Ovary (tissue), 3 donors: ENCODE data around the gene HIPK2.

Experiments used
- EP300 ChIP-seq: sonication (generic); formaldehyde crosslinking; IDR thresholded peaks from one replicate; pipeline ENCODE4 v1.6.1; 2017; ENCODE audit warnings: antibody characterized with exemption
- POLR2A ChIP-seq: fragments of 450-650 bp; IDR thresholded peaks from one replicate; pipeline ENCODE4 v1.6.1; 2017; ENCODE audit warnings: antibody characterized with exemption, mild to moderate bottlenecking, moderate library complexity
- TF ChIP-seq, protein P1 (sequence below), 3 donors: fragments of 450-650 bp in 2 of 3; fragments of 200-600 bp in 1 of 3; IDR thresholded peaks; one replicate each; pipeline versions ENCODE4 v1.5.1 to v1.8.0; 2016 to 2022; ENCODE audit warnings: antibody characterized with exemption in 3 of 3, mild to moderate bottlenecking in 1 of 3
- donor health status: DM: no; HTN: no; CAD: no.

DNA sequence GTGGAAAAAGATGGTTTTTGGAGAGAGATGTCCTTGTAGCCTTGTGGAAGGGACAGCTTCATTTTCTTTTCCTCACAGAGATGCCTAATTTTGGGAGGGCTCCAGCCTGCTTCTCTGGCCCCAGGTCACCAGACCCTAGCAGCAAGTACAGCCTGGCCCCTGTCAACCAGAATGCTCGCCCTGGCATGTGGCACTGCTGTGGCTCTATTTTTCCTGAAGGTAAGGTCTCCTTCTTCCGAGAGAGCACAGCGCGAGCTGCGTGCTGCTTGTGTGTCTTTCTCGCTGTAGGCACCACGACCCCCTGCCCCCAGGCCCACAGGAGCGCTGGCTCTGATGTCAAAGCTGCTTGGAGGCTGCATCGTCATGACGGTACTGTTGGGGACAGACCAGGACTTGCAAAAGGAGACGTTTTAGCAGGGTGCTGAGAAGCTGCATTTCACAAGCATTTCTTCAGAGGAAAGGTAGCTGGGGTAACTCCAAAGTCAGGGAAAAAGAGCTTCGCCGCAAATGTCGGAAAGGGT lies 195.6 kb downstream of the HIPK2 start:
- TF ChIP-seq, protein P1, sequence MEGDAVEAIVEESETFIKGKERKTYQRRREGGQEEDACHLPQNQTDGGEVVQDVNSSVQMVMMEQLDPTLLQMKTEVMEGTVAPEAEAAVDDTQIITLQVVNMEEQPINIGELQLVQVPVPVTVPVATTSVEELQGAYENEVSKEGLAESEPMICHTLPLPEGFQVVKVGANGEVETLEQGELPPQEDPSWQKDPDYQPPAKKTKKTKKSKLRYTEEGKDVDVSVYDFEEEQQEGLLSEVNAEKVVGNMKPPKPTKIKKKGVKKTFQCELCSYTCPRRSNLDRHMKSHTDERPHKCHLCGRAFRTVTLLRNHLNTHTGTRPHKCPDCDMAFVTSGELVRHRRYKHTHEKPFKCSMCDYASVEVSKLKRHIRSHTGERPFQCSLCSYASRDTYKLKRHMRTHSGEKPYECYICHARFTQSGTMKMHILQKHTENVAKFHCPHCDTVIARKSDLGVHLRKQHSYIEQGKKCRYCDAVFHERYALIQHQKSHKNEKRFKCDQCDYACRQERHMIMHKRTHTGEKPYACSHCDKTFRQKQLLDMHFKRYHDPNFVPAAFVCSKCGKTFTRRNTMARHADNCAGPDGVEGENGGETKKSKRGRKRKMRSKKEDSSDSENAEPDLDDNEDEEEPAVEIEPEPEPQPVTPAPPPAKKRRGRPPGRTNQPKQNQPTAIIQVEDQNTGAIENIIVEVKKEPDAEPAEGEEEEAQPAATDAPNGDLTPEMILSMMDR (IDR thresholded peaks at IDR 0.05), result no peak
- TF ChIP-seq POLR2A, result no peak
- TF ChIP-seq EP300, result no peak
